Esophagus squamous epithelium (tissue), 5 donors: ENCODE measurements around the gene MTA3. TPM values are rescaled to one million over a fixed set of nuclear protein-coding genes. Genes with fewer than 3 reads are reported as not detected.
"Not testable (repeated sequence)": the region's sequence is repeated elsewhere in the genome, so short reads cannot be mapped to it uniquely, and the experiment has no call there.

Experiments used
- DNase-seq: peaks from one replicate; lab custom pipeline; 2025; lab: John Stamatoyannopoulos, UW
- H3K27ac ChIP-seq, 4 donors: fragments of 200-600 bp; sonication (generic); one replicate each; pipeline ENCODE4 v1.5.1; 2016 to 2019; ENCODE audit warnings: mild to moderate bottlenecking in 1 of 4
- H3K27me3 ChIP-seq, 4 donors: fragments of 200-600 bp; sonication (generic); 1 replicate in 3 of 4; 2 replicates in 1 of 4; pipeline versions ENCODE4 v1.5.1 to v1.6.0; 2017 to 2021; ENCODE audit warnings: antibody characterized with exemption in 1 of 4
- H3K36me3 ChIP-seq, 3 donors: fragments of 200-600 bp; sonication (generic); one replicate each; pipeline ENCODE4 v1.5.1; 2016 to 2019
- H3K4me1 ChIP-seq, 3 donors: fragments of 200-600 bp; sonication (generic); one replicate each; pipeline ENCODE4 v1.5.1; 2017 to 2019
- H3K4me3 ChIP-seq, 4 donors: fragments of 200-600 bp; sonication (generic); 1 replicate in 3 of 4; 2 replicates in 1 of 4; pipeline ENCODE4 v1.5.1; 2016 to 2019; ENCODE audit warnings: mild to moderate bottlenecking in 2 of 4, moderate library complexity in 1 of 4
- H3K9me3 ChIP-seq, 3 donors: fragments of 200-600 bp; sonication (generic); one replicate each; pipeline ENCODE4 v1.5.1; 2016 to 2019
- CTCF ChIP-seq, 6 experiments: fragments of 450-650 bp in 4 of 6; fragments of 200-600 bp in 2 of 6; sonication (generic) in 2 of 6; IDR thresholded peaks; one replicate each; pipeline ENCODE4 v1.5.1; 2016 to 2019; ENCODE audit warnings: antibody characterized with exemption in 6 of 6, mild to moderate bottlenecking in 4 of 6, moderate library complexity in 4 of 6
- POLR2A ChIP-seq, 4 donors: fragments of 450-650 bp; IDR thresholded peaks; one replicate each; pipeline ENCODE4 v1.6.1; 2017; ENCODE audit warnings: antibody characterized with exemption in 4 of 4, mild to moderate bottlenecking in 4 of 4, moderate library complexity in 3 of 4
- WGBS, 2 donors: methylation state at CpG; one replicate each; pipeline ENCODE4 v1.1.5; 2018; 5-methylcytosine and 5-hydroxymethylcytosine counted together
- intact Hi-C: fragments of 100-400 bp; cut with DNase I; formaldehyde crosslinking; loops from one replicate; pipeline ENCODE4 v1.15.0; 2022
- total RNA-seq, 4 donors: library from RNA; depleted of rRNA; stranded (reverse); fragments of >200 nt; gene quantifications; one replicate each; pipeline ENCODE4 v1.1.0, GENCODE V29; 2016
- donor health status: DM: yes; HTN: yes; CAD: no.

MTA3 gene
- total RNA-seq, 4 donors from 2014 or later: 26.5 to 37.2 (median 34.4) TPM

- Histone ChIP-seq H3K27ac (no peak overlapping the region), H3K4me3 (no peak overlapping the region), H3K27me3 (no peaks in the 10 kb centered on the region), H3K9me3 (no peaks in the 10 kb centered on the region), H3K4me1 (peaks cover 0 to 30% (median 0%) of the 10 kb centered on the region in 3 donors), H3K36me3 (no peaks in the 10 kb centered on the region)
- intact Hi-C loops: no loop called here
- DNase-seq: no peak
- TF ChIP-seq CTCF (IDR thresholded peaks at IDR 0.05) (peak in 2 of 6 experiments; percentile 11 to 40), POLR2A (IDR thresholded peaks at IDR 0.05) (no peak)
- 77 to 88% methylated on average over 3 of the region's 3 CpGs for WGBS, 2 donors
These were observed 9.6 kb upstream of the MTA3 start for GRCh38 chr2:42558827-42559226.

- H3K36me3 ChIP-seq, H3K27me3 ChIP-seq, intact Hi-C loops, H3K4me3 ChIP-seq, DNase-seq, H3K9me3 ChIP-seq, H3K27ac ChIP-seq: not testable (repeated sequence)
- 85 to 90% methylated on average over 11 to 13 of the region's 13 CpGs for WGBS, 2 donors
- H3K4me1 ChIP-seq: peaks cover 0 to 30% (median 0%) of the 10 kb centered on the region in 3 donors
These were observed 8.3 kb upstream of the MTA3 start for GRCh38 chr2:42560133-42560532.

GRCh38 chr2:42560899-42561298 is 7.5 kb upstream of the MTA3 start:
- H3K4me1 ChIP-seq: peaks cover 0 to 30% (median 0%) of the 10 kb centered on the region in 3 donors
- peak overlapping the region in 2 of 4 donors; percentile 84 to 85 for H3K27ac ChIP-seq
- 82 to 83% methylated on average over 1 of the region's 1 CpG for WGBS, 2 donors
- no peaks in the 10 kb centered on the region for H3K27me3 ChIP-seq
- no peaks in the 10 kb centered on the region for H3K36me3 ChIP-seq
- no peak for DNase-seq
- intact Hi-C loops: no loop called here
- no peak overlapping the region for H3K4me3 ChIP-seq
- no peaks in the 10 kb centered on the region for H3K9me3 ChIP-seq
- no peak for TF ChIP-seq POLR2A (IDR thresholded peaks at IDR 0.05)
- no peak for TF ChIP-seq CTCF (IDR thresholded peaks at IDR 0.05)

GRCh38 chr2:42562474-42563144 is 5.8 kb upstream of the MTA3 start:
- H3K4me3 ChIP-seq: no peak overlapping the region
- H3K9me3 ChIP-seq: no peaks in the 10 kb centered on the region
- TF ChIP-seq POLR2A (IDR thresholded peaks at IDR 0.05) (no peak), CTCF (IDR thresholded peaks at IDR 0.05) (no peak)
- H3K27me3 ChIP-seq: no peaks in the 10 kb centered on the region
- intact Hi-C loops: no loop called here
- DNase-seq: no peak
- peak overlapping the region; percentile 73 to 85 (median 79) for H3K27ac ChIP-seq
- no peaks in the 10 kb centered on the region for H3K36me3 ChIP-seq
- WGBS, 2 donors: 70% methylated on average over 4 of the region's 4 CpGs
- peaks cover 2 to 44% (median 7%) of the 10 kb centered on the region in 3 donors for H3K4me1 ChIP-seq

GRCh38 chr2:42566025-42566424 is 2.4 kb upstream of the MTA3 start:
- Histone ChIP-seq H3K9me3 (no peaks in the 10 kb centered on the region), H3K27me3 (no peaks in the 10 kb centered on the region), H3K27ac (peak overlapping the region in 2 of 4 donors; percentile 94), H3K4me3 (no peak overlapping the region), H3K36me3 (peaks cover 0 to 6% (median 0%) of the 10 kb centered on the region in 3 donors), H3K4me1 (peaks cover 9 to 63% (median 17%) of the 10 kb centered on the region in 3 donors)
- DNase-seq: no peak
- no peak for TF ChIP-seq CTCF (IDR thresholded peaks at IDR 0.05)
- TF ChIP-seq POLR2A (IDR thresholded peaks at IDR 0.05): no peak
- intact Hi-C loops: no loop called here
- 88 to 90% methylated on average over 3 of the region's 3 CpGs for WGBS, 2 donors
